Activated T-cell treated with anti-CD3 and anti-CD28 coated beads for 24 hours (primary cell): ENCODE results near the gene TIAM1.

Experiments
- DNase-seq: peaks from one replicate; pipeline ENCODE4 v3.0.0-alpha.2; 2020; ENCODE audit warnings: low read depth

Gene TIAM1

DNA sequence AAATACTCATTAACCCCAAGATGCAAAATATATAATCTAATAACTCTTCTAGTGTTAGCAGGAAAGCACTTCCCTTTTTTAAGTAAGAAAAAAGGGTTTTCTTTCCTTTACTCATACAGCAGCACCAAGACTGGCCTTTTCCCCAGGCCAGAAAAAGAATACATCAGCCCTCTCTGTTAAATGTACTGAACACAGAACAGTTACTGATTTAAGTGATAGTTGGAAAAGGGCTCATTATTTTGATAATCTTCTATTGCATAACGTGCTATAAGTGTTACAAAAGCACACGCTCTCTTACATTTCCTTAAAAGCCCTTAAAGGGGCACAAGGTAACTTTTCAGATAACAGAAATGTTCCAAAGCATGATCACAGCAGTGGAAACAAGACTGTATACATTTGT, 142.9 kb downstream of the TIAM1 start:
- DNase-seq: no peak

DNA sequence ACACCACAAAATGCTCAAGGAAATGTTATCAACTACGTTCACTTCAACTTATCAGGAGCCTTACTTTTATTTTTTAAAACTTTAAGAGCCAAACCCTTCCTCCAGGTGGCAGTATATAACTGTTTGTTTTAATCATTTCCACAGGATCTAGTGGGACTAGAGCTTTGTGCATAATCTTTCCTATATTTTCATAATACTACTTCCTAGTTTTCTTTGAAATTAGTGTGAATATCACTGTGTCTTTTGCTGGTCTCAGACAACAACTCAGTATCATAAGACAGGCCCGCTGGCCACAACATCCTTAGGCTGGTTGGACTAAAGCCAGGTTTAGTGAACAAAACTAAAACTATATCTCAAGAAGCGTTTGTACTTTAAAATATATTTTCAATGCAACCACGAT, 145.5 kb downstream of the TIAM1 start:
- no peak for DNase-seq

DNA sequence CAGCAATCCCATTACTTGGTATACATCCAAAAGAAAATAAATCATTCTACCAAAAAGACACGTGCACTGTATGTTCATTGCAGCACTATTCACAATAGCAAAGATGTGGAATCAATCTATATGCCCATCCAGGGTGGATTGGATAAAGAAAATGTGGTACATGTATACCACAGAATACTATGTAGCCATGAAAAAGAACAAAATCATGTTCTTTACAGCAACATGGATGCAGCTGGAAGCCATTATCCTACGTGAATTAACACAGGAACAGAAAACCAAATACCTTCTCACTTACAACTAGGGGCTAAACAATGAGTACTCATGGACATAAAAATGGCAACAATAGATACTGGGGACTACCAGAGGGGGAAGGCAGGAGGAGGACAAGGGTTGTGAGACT, 147.3 kb downstream of the TIAM1 start:
- no peak for DNase-seq

DNA sequence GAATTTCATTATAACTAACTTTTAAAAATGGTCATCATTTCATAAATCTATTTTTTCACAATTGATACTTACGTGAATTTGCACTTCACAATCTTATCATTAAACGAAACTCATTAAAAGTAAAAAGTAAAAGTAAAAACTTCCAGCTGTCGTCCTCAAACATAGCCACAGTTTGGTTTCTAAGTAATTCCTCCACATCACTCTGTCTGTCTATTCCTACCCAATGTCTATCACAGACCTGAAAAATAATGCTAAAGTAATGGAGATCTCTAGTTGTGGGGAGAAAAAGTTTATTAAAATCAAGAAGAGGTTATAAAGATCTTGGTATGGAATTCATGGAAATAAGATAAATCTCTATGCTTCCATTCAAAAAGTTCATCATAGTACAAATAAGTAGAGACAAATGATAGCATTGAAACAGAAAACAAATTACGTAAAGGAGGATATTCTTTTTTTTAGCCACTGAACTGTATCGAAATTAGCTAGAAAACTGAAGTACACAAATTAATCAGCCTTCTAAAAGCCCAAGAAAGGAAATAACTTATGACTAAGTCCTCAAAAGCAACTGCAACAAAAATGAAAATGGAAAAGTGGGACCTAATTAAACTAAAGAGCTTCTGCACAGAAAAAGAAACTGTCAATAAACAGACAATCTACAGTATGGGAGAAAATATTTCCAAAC, 148.6 kb downstream of the TIAM1 start:
- no peak for DNase-seq

DNA sequence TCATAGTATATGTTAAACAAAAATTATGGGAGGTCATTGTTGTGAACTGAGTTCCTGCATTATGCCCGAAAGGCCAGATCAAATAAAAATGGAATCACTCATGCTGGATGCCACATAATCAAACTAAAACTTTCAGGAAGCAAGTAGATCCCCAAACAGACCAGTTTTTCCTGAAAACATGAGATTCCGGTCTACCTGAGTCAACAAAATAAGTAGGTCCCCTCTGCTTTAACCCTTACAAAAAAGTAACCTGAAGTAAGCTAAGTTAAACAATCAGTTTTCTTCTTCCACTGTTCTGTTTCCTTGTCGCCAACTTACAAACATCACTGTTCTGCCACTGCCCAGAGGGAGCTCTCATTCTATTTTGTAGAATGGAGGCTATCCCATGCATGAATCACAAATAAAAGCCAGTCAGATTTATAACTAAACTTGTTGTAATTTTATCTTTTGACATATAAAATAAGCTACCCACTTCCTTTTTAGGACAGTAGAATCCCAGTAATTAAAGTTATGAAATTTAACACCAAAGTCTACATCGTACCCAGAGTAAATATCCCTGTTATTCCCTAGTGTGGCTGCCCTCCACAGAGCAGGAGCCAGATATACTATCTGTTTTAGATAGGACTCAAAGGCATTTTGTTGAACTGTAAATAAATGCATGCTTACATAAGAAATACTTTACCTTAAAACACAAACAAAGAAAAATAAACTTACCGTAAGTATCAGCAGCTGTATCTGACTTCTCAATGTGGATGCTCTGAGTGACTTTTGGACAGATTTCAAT, 149.4 kb downstream of the TIAM1 start:
- no peak for DNase-seq

DNA sequence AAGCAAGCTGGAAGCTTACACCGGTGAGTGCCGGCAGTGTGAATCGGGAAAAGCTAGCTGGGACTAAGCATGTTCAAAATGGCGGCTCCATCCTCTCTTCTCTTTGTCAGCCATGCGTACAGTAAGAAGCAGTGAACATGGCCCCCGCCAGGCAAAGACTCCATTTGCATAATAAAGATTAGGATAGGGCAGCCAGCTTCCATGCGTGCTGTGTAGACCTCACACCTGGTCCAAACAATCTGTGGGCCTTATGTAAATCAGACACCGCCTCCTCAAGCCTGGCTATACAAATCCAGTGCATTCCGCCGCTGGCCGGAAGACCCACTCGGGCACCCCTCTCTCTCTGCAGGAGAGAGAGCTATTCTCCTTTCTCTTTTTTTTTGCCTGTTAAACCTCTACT, 150.3 kb downstream of the TIAM1 start:
- DNase-seq: no peak

DNA sequence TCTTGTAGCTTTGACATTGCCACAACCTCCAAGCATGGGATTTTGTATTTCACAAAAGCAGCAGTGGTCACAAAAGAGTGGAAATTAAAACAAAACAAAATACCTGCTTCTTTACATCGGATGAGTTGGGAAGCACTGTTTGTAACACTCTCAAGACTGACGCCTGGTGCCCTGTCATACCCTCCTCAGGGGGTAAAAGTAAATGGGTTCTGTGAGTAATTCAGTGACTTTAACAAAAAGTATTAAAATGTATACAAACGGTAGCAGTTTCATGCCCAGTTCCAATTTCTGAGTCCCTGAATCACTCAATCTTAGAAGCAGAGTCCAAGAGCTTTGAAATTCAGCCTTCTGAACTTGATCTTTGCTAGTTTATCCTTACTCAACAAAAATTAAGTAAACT, 152.5 kb downstream of the TIAM1 start:
- no peak for DNase-seq

DNA sequence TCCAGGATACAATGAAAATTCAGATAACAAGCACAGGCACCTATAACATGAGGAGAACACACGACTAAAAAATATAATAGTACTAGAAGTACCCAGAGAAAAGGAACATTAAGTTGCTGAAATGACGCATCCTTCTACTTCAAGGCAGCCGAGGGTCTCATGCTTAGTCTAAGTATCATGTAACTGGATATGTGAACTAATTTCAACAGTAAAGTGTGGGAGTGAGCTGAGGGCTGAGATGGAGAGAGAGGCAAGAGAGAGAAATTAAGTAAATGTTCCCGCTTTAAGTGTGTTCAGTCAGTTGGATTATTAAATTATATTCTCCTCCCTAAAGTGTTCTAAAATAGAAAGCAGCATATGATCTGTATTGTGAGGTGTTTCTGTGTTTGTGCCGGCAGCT, 153.5 kb downstream of the TIAM1 start:
- DNase-seq: no peak

DNA sequence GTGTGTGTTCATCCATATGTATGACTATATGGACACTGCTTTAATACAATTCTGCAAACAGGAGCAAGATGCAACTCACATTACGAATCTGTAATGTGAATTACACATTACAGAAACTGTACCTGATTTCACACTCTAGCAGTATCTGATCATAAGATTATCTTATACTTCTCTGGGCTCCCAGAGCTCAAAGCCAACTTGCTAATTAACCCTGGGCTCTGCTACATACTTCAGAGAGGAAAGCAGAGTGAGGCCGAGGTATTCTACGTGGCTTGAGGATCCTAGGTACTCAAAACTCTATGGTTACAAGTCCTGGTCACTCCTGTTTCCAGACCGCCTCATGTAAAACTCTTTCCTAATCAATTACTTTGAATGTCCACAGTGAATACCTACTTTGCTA, 156.6 kb downstream of the TIAM1 start:
- DNase-seq: no peak

DNA sequence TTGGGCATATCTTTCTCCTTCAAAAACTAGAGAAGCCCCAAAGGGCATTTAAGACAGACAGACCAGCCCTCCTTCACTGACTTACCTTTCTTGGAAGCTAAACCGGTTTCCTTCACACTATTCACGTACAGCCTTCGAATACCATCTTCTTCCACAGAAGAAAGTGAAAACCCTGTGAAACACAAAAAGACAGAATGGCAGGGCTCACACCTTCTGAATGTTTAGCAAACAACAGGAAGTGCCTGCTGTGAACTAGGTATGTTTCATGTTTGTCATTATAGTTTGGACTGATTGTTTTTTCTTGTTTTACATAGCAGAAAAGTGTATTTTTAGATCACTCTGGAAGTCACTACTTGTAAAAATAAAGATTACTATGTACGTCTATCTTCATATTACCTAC, 157.1 kb downstream of the TIAM1 start:
- no peak for DNase-seq

DNA sequence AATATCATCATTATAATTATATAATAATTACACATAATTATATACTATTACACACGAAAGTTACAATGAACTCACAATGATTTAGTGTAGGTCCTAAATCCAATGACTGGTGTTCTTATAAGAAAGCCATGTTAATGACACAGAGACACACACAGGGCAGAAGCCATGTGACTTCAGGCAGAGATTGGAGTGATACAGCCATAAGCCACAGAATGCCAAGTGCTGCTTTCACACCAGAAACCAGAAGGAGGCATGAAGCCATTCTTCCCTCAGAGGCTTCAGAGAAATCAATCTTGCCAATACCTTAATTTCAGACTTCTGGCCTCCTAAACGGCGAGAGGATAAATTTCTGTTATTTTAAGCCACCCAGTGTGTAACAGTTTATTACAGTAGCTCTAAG, 158.4 kb downstream of the TIAM1 start:
- no peak for DNase-seq

DNA sequence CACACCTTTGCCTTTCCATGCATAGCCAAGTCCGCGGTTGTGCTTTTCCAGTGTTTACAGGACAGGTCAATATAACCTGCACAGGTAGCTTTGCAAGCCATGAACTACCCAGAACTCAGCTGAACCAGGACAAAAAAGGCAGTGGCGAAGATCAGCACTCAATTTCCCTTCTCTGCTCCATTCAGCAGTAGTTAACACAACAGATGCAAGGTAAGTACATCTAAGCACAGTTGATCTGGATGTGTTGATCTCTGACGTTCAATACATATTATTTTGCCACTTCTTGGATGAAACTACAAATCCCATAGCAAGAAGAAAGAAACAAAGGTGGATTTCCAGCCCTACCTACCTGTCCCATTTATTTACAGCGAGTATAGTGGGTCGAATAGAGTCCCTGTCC, 159.2 kb downstream of the TIAM1 start:
- no peak for DNase-seq

DNA sequence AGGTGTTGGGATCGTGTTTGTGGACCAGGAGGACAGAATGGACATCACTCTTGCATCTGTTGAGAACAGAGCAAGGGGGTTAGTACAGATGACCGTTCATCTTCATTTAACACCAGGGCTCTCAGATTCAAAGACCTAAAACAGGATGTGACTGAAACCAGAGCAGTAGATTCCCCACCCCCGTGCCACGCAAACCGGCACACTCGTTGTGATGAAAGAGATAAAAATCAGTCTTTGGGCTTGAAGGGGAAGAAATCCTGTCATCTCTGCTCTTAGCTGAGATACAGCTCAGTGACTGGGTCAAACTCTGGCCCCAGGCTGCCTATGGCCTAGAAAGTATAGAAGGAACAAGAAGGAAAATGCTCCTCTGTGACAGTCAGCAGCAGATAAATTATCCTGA, 159.6 kb downstream of the TIAM1 start:
- peak; percentile 66 for DNase-seq

DNA sequence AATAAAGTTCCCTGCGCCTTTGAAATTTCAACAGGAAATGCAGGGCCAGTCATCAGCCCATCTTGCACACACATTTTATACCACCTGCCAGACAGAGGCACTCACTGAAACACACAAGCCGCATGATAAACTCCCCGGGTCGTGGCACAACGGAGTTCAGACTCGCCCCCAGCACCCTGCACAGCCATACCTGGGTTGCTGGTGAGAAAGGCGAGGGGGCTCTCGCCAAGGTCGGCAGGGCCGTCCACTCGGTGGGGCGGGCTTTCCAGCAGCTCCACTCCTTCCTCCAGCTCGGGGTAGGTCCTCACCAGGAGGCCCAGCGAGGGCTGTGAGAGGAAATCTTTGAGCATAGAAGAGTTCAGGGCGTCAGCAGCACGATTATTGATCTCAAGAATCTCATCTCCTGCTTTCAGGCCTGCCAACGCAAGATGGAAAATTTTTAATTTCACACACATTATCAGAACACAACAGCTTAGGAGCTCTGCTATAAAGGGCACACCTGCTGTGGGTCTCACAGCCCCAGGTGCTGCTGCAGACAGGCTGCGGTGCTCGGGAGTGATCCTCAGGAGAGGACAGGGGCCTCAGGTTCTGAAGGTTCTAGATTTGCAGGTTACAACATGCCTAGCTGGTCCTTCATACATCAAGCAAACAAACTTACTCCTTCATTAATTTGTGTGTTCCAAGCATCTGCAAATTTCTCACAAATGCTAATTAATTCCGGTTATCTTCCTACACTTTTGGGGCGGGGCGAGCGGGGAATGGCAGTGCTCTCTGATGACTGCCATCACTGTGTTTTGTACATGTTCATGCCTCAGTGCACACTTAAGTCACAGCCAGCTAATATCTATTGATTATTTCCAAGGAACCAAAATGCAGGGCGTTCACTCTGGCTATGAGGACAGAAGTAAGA, 161.6 kb downstream of the TIAM1 start:
- peak; percentile 59 for DNase-seq

DNA sequence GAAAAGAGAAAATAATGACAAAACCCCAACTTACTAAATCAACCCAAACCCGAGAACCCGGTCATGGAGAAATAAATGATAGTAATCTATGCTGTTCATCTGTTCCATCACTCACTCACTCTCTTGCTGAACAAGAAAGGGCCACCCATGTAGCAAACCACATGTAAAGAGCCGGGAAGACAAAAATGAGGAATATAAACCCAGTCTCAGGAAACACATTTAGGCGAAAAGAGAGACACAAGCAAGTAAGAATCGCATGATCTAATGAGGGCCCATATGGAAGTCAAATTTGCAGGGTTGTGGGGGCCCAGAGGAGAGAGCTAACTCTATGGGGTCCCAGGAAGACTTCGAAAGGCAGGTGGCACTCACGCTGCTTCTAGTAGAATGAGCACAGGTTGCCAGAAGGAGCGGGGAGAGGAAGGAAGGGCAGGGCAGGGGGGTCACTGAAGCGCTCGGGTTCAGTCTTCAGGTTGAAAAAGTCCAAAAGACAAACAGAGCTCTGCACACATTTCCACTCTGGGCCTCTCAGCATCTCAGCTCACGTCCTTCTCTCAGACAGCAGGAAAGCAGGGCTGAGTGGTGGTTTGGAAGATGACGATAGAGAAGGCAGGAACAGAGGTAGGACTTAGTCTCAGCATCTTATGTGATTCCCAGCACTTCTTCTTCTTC, 162.8 kb downstream of the TIAM1 start:
- DNase-seq: no peak

DNA sequence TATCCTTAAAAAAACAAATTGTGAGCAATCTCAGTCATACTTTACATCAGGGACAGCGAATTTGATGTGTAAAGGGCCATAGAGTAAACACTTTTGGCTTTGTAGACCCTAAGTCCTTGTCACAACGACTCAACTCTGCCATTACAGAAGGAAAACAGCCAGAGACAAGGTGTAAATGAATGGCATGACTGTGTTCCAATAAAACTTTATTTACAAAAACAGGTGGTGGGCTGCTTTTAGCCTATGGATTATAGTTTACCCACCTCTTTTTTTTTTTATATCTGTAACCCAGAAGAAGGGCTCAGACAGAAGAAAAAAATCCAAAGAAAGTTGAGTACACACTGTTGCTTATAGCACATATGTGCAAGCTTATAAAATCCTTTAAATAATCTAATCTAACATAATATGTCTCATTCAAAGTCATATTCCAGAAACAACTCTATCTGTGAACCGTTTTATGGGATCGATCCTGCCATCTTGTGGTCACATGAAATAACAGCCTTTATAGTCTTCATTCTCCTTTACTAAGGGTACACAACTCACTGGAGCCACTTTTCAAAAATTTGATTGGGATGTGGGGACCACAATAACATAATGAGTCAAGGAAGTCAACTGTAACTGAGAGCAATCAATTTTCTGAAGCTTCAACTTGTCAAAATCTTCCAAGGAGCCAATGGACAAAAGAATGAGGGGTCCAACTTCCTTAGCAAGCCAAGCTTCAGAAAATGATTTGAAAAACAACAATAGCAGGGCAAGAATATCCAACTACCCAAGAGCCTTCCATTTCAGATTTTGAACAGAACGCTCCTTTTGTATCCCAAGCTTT, 163.6 kb downstream of the TIAM1 start:
- DNase-seq: no peak

DNA sequence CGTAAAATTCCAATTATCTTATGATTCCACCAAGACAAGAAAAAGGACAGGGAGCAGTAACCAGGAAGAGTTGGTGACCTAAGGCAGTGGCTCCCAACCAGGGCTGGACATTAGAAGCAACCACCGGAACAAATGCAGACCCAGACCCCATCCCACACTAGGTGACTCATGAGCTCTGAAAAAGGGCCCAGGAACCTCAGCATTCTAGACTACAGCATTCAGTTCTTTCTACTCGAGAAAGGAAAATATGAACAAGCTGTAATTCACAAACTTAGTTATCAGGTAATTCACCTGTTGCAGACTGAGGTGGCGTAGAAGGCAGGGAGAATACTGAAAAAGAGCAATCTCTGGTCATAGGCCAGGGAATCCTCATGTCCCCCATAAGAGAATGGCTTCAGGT, 167.3 kb downstream of the TIAM1 start:
- no peak for DNase-seq

DNA sequence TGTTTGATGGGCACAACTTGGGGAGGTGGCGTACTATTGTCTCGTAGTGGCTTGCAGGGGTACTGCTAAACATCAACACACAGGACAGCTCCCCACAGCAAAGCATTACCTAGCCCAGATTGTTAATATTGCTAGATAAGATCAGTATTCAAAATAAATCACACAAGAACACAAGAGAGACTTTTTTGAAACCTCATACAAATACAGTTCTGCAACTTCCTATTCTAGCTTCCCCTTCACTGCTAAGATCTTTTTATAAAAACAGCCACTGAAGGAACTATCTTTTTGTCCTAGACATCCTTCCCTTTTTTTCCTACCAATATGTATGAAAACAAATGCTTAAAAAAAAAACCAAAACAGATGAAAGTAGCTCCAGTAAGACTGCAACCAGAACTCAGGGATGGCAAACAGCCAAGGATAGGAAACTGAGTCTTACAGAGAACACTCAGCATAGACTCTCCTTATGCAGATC, 167.9 kb downstream of the TIAM1 start:
- no peak for DNase-seq

DNA sequence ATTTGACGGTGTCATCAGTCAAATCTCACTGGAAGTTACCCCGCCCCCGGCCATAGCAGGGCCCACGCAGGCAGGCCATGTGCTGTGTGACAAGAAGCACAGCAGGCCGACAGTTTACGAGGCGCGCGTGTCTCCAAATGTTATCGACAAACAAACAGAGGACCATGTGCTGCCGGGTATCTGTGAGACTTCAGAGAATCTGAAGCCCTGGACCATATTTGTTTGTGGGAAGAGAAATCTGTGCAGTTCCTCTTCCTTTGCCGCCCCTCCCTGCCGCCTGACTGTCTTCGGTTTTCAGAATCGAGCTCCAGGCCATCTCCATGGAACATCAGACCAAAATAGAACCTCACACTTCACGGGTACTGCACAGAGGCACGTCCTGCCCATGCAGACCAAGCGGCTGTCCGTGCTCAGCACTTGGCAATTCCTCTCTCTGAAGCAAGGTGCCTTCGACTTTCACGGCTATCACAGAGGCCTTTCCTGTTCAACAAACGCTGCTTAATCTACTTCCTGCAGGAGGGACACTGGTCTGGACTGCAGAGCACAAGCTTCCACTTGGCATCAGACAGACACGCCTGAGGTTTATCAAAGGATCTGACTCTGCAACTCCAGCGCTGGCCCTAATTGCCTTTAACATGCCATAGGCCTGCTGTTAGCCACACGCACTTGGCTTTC, 170.0 kb downstream of the TIAM1 start:
- peak; percentile 28 for DNase-seq

DNA sequence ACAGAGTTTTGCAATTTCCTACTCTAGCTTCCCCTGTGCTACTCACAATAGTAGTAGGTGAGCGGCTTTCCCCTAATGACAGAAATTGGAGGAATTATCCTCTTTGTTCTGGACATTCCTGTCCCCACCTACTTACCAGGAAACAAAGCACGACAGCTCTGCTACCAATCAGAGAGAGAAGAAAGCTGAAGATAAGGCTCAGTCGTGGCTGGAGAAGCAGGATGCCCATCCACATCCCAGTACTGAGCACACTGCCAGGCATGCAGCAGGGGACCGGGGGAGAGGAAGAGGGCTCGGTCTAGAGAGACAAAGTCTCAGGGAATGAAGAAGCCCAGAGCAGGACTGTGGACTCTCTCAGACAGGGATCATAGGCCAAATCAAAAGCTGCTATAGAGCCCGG, 171.7 kb downstream of the TIAM1 start:
- DNase-seq: no peak
